GM20000 (cell line): ENCODE data around the gene TEX54.

Experiments used
- DNase-seq: peaks from one replicate; pipeline ENCODE4 v3.0.0; 2012; ENCODE audit warnings: low spot score
- CTCF ChIP-seq: IDR thresholded peaks from 2 replicates; pipeline ENCODE4 v1.5.1; 2012; ENCODE audit warnings: mild to moderate bottlenecking, control low read depth; ENCODE audit errors: extremely low read depth, missing control alignments

The TEX54 gene

DNA sequence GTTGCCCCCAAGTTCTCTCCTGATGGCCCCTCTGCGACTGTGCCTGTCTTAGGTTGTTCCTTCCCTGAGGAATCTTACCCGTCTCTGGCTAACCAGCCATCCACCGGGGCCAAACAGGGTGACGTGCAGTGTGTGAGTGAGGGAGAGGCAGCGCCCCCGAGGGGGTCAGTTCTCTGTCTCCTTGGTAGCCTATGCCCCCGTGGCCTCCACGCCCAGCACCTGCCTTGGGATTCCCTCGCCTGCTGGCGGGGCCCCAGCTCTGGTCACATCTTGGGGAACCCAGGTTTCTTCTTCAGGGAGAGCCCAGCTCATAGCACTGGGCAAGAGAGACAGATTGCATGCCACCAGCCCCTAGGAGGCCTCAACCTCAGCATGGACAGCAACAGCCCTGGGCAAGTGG lies 33.2 kb downstream of the TEX54 start:
- TF ChIP-seq CTCF, result no peak
- no peak for DNase-seq

DNA sequence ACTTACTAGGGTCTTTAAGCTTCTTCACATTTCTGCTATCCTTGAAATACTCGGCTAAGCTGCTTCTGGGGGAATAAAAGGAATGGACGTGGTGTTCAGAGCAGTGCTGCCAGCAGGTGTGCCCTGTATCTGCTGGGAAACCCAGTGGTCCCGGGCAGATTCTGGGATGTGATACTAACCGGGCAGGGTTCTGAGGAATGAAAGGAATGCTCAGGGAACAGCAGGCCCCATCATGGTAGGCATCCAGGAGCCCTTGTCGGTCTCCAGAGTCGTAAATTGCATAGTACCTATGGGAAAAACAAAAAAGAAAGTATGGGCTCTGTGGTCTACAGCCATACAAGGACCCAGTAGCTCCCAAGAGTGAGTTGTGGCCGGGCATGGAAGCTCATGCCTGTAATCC lies 36.4 kb downstream of the TEX54 start:
- DNase-seq, result no peak
- TF ChIP-seq CTCF, result no peak

DNA sequence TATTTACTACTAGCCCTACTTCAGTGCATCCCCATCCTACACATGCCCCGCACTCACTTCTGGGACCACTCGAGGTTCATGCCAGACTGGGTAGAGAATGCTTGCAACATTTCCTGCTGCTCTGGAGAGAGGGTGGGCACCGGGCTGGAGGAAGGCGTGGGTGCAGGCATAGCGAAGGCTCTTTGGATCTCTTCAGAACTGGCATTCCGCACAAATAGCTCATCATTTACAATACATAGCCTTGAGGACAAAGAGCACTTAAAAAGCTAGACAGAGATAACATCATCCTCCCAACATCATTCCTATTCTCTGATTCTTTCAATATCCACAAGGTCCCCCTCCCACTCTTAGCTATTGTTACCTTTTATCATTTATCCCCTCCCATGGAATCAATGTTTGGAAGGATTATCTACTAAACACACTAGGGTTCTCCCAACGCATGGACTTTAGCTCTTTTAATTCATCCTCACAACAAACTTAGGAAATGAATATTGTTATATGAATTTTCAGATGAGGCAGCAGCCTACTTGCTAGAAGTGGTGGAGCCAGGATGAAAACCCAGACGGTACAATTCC lies 38.4 kb downstream of the TEX54 start:
- DNase-seq, result no peak
- no peak for TF ChIP-seq CTCF

- TF ChIP-seq CTCF, result no peak
- no peak for DNase-seq
Observed at GRCh38 chr11:62792202-62792575, 40.5 kb downstream of the TEX54 start.

GRCh38 chr11:62791501-62792201 lies 41.0 kb downstream of the TEX54 start, which contains the start of gene TMEM223:
TSS of gene TMEM223 (minus strand) at chr11:62792006. CDS start at chr11:62791994, 12 bp downstream.
- DNase-seq, result peak; percentile 92

DNA sequence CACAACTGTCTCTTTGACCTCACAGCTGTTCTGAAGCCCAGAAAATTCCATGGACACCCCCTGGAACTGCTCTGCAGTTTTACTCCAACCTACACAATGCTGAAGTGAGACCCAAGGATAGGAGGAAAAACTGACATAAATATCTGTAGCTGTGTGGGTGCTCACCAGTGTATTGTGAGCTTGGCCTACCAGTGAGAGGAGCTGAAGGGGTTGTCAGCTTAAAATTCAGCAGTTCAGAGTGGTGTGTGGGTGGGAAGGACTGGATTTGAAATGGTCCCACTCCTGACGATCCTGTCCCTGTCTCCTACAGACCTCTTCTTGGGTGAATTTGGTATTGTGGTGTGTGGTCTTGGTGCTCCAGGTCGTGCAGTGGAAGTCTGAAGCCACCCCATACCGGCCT lies 43.1 kb downstream of the TEX54 start:
- no peak for TF ChIP-seq CTCF
- no peak for DNase-seq

More at GRCh38 chr11:62791501-62792201, 41.0 kb downstream of the TEX54 start, which contains the start of gene TMEM223:
- no peak for TF ChIP-seq CTCF

- no peak for TF ChIP-seq CTCF
- no peak for DNase-seq
Observed at GRCh38 chr11:62788991-62789390, 43.6 kb downstream of the TEX54 start.
